H1 (cell line): ENCODE results near the gene CDK5R2. TPM values are rescaled to one million over a fixed set of nuclear protein-coding genes. Genes with fewer than 3 reads are reported as not detected.

Source experiments
- CTCF ChIA-PET: fragments of 300-600 bp; sonication (Branson Sonifier 250); formaldehyde crosslinking; loops from one replicate; lab custom pipeline; 2021; ENCODE audit not compliant: partially characterized antibody; lab: Charles Lee
- POLR2A ChIA-PET: fragments of 300-600 bp; sonication (Branson Sonifier 250); formaldehyde crosslinking; loops from one replicate; lab custom pipeline; 2021; ENCODE audit warnings: inconsistent platforms; ENCODE audit not compliant: partially characterized antibody; lab: Charles Lee
- DNase-seq, 2 experiments: peaks; one replicate each; pipeline versions ENCODE4 v3.0.0 to v3.0.0-alpha.2; 2010 to 2022; ENCODE audit warnings: low spot score in 2 of 2, low read depth in 1 of 2, mixed read lengths in 1 of 2
- FAIRE-seq: peaks from 2 replicates; lab custom pipeline; 2011; peaks lifted over from hg19 to GRCh38; lab: Jason Lieb, UNC
- H2AFZ ChIP-seq: 2 replicates; pipeline ENCODE4 v1.8.1; 2012; ENCODE audit warnings: low read length, inconsistent platforms
- H2AK5ac ChIP-seq: 2 replicates; pipeline ENCODE4 v1.6.1; 2013; ENCODE audit warnings: low read depth, low read length
- H2BK120ac ChIP-seq: replicated peaks from 2 replicates; pipeline ENCODE3; 2013; ENCODE audit warnings: low read depth, low read length, inconsistent platforms
- H2BK12ac ChIP-seq: 2 replicates; pipeline ENCODE4 v1.6.1; 2013; ENCODE audit warnings: low read depth, low read length
- H2BK15ac ChIP-seq: 2 replicates; pipeline ENCODE4 v1.6.1; 2013; ENCODE audit warnings: low read length
- H2BK20ac ChIP-seq: 2 replicates; pipeline ENCODE4 v1.6.1; 2013; ENCODE audit warnings: low read length
- H2BK5ac ChIP-seq: 2 replicates; pipeline ENCODE4 v1.6.1; 2013; ENCODE audit warnings: low read depth, low read length
- H3K14ac ChIP-seq: 2 replicates; pipeline ENCODE4 v1.6.1; 2013; ENCODE audit warnings: inconsistent platforms; ENCODE audit not compliant: insufficient read length
- H3K18ac ChIP-seq: 2 replicates; pipeline ENCODE4 v1.6.1; 2013; ENCODE audit warnings: low read length; ENCODE audit errors: extremely low read depth
- H3K23ac ChIP-seq: 2 replicates; pipeline ENCODE4 v1.6.1; 2013; ENCODE audit warnings: inconsistent platforms; ENCODE audit not compliant: insufficient read length
- H3K23me2 ChIP-seq: 2 replicates; pipeline ENCODE4 v1.6.1; 2013; ENCODE audit warnings: low read depth, low read length
- H3K27ac ChIP-seq: 2 replicates; pipeline ENCODE4 v1.6.1; 2011; ENCODE audit warnings: low read depth, low read length, inconsistent platforms
- H3K27me3 ChIP-seq, 4 experiments: replicated peaks in 1 of 4; 1 replicate in 1 of 4; 2 replicates in 3 of 4; pipeline versions ENCODE4 v1.6.1 to v1.8.1; 2011 to 2013; ENCODE audit warnings: low read length in 3 of 4, mild to moderate bottlenecking in 3 of 4, inconsistent platforms in 2 of 4, mixed read lengths in 2 of 4, moderate library complexity in 1 of 4; ENCODE audit not compliant: control insufficient read depth in 3 of 4, insufficient read depth in 3 of 4; ENCODE audit errors: extremely low read depth in 1 of 4
- H3K36me3 ChIP-seq, 4 experiments: 2 replicates each; pipeline versions ENCODE4 v1.6.1 to v1.8.1; 2011 to 2013; ENCODE audit warnings: mild to moderate bottlenecking in 4 of 4, low read length in 3 of 4, moderate library complexity in 2 of 4, control low read depth in 1 of 4, inconsistent platforms in 1 of 4; ENCODE audit not compliant: insufficient read depth in 4 of 4, control insufficient read depth in 2 of 4
- H3K4ac ChIP-seq: replicated peaks from 2 replicates; pipeline ENCODE3; 2013; ENCODE audit warnings: low read length, low read depth, mixed read lengths, inconsistent platforms; ENCODE audit not compliant: insufficient read length
- H3K4me1 ChIP-seq, 4 experiments: replicated peaks in 1 of 4; 1 replicate in 1 of 4; 2 replicates in 3 of 4; pipeline versions ENCODE4 v1.6.1 to v1.8.1; 2011 to 2013; ENCODE audit warnings: low read length in 3 of 4, inconsistent platforms in 2 of 4, mixed read lengths in 1 of 4; ENCODE audit not compliant: insufficient read depth in 4 of 4, control insufficient read depth in 3 of 4
- H3K4me2 ChIP-seq, 2 experiments: 2 replicates each; pipeline versions ENCODE4 v1.6.1 to v1.8.1; 2011 to 2013; ENCODE audit warnings: low read depth in 2 of 2, low read length in 2 of 2, control low read depth in 1 of 2, inconsistent platforms in 1 of 2, mild to moderate bottlenecking in 1 of 2; ENCODE audit not compliant: insufficient read depth in 1 of 2
- H3K4me3 ChIP-seq, 4 experiments: fragments of 200-600, 300-600 bp in 1 of 4; sonication (generic), shearing (Covaris generic), sonication (Bioruptor Twin) in 1 of 4; 2 replicates each; pipeline versions ENCODE4 v1.5.1 to v1.8.1; 2011 to 2016; ENCODE audit warnings: low read length in 4 of 4, low read depth in 3 of 4, control low read depth in 2 of 4, inconsistent platforms in 2 of 4, mild to moderate bottlenecking in 2 of 4, mixed read lengths in 1 of 4, moderate library complexity in 1 of 4; ENCODE audit not compliant: insufficient read depth in 2 of 4; ENCODE audit errors: extremely low read depth in 1 of 4
- H3K56ac ChIP-seq: replicated peaks from 2 replicates; pipeline ENCODE3; 2013; ENCODE audit warnings: low read depth, mild to moderate bottlenecking, mixed read lengths, low read length, inconsistent platforms; ENCODE audit not compliant: insufficient read length
- H3K79me1 ChIP-seq: 2 replicates; pipeline ENCODE4 v1.6.1; 2013; ENCODE audit warnings: low read depth, low read length, control low read depth
- H3K79me2 ChIP-seq, 2 experiments: 2 replicates each; pipeline versions ENCODE4 v1.6.1 to v1.8.1; 2012 to 2013; ENCODE audit warnings: low read length in 2 of 2, mild to moderate bottlenecking in 2 of 2, inconsistent platforms in 1 of 2; ENCODE audit not compliant: insufficient read depth in 2 of 2, control insufficient read depth in 1 of 2
- H3K9ac ChIP-seq, 4 experiments: replicated peaks in 1 of 4; 1 replicate in 1 of 4; 2 replicates in 3 of 4; pipeline versions ENCODE4 v1.6.1 to v1.8.1; 2011 to 2013; ENCODE audit warnings: low read depth in 3 of 4, low read length in 3 of 4, control low read depth in 2 of 4, mild to moderate bottlenecking in 2 of 4, moderate library complexity in 2 of 4, inconsistent platforms in 1 of 4; ENCODE audit errors: extremely low read depth in 1 of 4
- H3K9me3 ChIP-seq, 2 experiments: 2 replicates each; pipeline versions ENCODE4 v1.6.1 to v1.8.1; 2012 to 2013; ENCODE audit warnings: mild to moderate bottlenecking in 2 of 2, moderate library complexity in 2 of 2, control low read depth in 1 of 2, inconsistent platforms in 1 of 2, low read depth in 1 of 2, low read length in 1 of 2, mixed read lengths in 1 of 2; ENCODE audit not compliant: insufficient read depth in 2 of 2
- H4K20me1 ChIP-seq, 2 experiments: replicated peaks in 1 of 2; 2 replicates each; pipeline versions ENCODE3 to v1.8.1; 2011 to 2013; ENCODE audit warnings: inconsistent platforms in 2 of 2, low read length in 2 of 2, mild to moderate bottlenecking in 1 of 2; ENCODE audit not compliant: insufficient read depth in 2 of 2, control insufficient read depth in 1 of 2
- H4K5ac ChIP-seq: 2 replicates; pipeline ENCODE4 v1.6.1; 2013; ENCODE audit warnings: low read length, low read depth, mixed read lengths, inconsistent platforms; ENCODE audit not compliant: insufficient read length
- H4K8ac ChIP-seq: 2 replicates; pipeline ENCODE4 v1.8.0; 2013; ENCODE audit warnings: mild to moderate bottlenecking, moderate library complexity, low read length, inconsistent platforms; ENCODE audit not compliant: insufficient read depth; ENCODE audit errors: extremely low read depth
- H4K91ac ChIP-seq: replicated peaks from 2 replicates; pipeline ENCODE3; 2013; ENCODE audit warnings: low read length, mixed read lengths, inconsistent platforms; ENCODE audit not compliant: insufficient read length
- CREB1 ChIP-seq: IDR thresholded peaks from 2 replicates; pipeline ENCODE4 v1.6.1; 2012; ENCODE audit warnings: inconsistent platforms
- NANOG ChIP-seq: IDR thresholded peaks from 2 replicates; pipeline ENCODE4 v1.6.1; 2011; ENCODE audit warnings: low read length, low read depth, mild to moderate bottlenecking, inconsistent platforms; ENCODE audit not compliant: insufficient read depth, poor library complexity, severe bottlenecking
- WGBS, 2 experiments: shearing (Covaris generic) in 1 of 2; methylation state at CpG; one replicate each; pipeline versions ENCODE4 v1.1.6 to v1.1.7; 2013 to 2015; ENCODE audit warnings: low lambda C conversion rate in 2 of 2, mixed read lengths in 2 of 2, inconsistent platforms in 1 of 2, low coverage in 1 of 2, missing lambda C conversion rate in 1 of 2; ENCODE audit not compliant: insufficient replicate concordance in 2 of 2, insufficient coverage in 1 of 2, insufficient read length in 1 of 2; ENCODE audit errors: extremely low coverage in 1 of 2, missing lambda C conversion rate in 1 of 2; 5-methylcytosine and 5-hydroxymethylcytosine counted together
- polyA plus RNA-seq, 7 experiments: library from polyadenylated mRNA; depleted of rRNA in 3 of 7; stranded (reverse) in 5 of 7; unstranded in 2 of 7; fragments of >200 nt in 5 of 7; fragments of 200-250 nt in 2 of 7; gene quantifications; 1 replicate in 5 of 7; 2 replicates in 1 of 7; 4 replicates in 1 of 7; pipeline versions ENCODE4 v1.2.1 to v1.2.3, GENCODE V29; 2011 to 2013; ENCODE audit warnings: missing spikeins in 2 of 7, mixed read lengths in 2 of 7
- total RNA-seq: library from RNA; stranded (reverse); fragmentation: NEBNext Ultra II Directional; extraction: Animal tissue kit (Norgen Biotek cat#: 25700); gene quantifications from 2 replicates; pipeline ENCODE4 v1.2.1, GENCODE V29; 2021

CDK5R2 gene
- total and polyA plus RNA-seq, 2 of the 8 experiments (the other 6 are each of a cell fraction or from before 2014, with no cell fraction given) = 0.14 TPM; not detected in 1

DNA sequence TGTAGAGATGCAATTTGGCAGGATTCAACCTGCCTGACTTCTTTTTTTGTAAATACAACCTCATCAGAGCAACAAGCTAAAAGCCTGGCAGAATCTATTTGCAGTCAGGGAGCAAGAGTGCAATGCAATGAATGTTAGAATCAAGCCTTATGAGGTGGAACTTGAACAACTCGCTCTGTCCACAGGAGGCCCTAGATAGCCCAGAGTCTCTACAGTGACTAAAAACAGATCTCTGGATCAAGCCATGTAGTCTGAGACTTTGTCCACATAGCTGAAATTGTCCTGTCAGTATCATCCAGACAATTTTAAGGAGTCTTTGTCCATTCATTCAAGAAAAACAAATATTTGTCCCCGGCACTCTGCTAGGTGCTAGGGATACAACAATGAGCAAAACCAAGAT is 32.0 kb upstream of the CDK5R2 start:
- no peak overlapping the region for H3K4ac ChIP-seq
- H2BK120ac ChIP-seq = no peak overlapping the region
- H4K5ac ChIP-seq = no peak overlapping the region
- CTCF ChIA-PET = no interaction called here
- no peaks in the 10 kb centered on the region for H3K79me1 ChIP-seq
- no peak for DNase-seq
- no peaks in the 10 kb centered on the region for H3K36me3 ChIP-seq
- no peak for FAIRE-seq
- H3K27me3 ChIP-seq = no peaks in the 10 kb centered on the region
- WGBS, 2 experiments = 89% methylated on average over 2 of the region's 2 CpGs; no CpG with 5 or more reads in 1 of the 2 experiments
- no peaks in the 10 kb centered on the region for H3K4me1 ChIP-seq
- POLR2A ChIA-PET = interaction anchor here (1.1 to 1.6 kb wide), 3 partner anchors 9 to 18 kb away, joined by 3 to 6 read pairs (median 4); no protein-coding TSS in a partner anchor
- H3K4me2 ChIP-seq = no peak overlapping the region
- no peak overlapping the region for H2AFZ ChIP-seq
- no peaks in the 10 kb centered on the region for H4K20me1 ChIP-seq
- H3K14ac ChIP-seq = no peak overlapping the region
- no peak overlapping the region for H2BK5ac ChIP-seq
- no peak overlapping the region for H4K8ac ChIP-seq
- peaks cover 9 to 19% of the 10 kb centered on the region in 2 experiments; a peak in 2 of 4 replicates for H3K9me3 ChIP-seq
- no peak overlapping the region for H2BK20ac ChIP-seq
- no peaks in the 10 kb centered on the region for H3K79me2 ChIP-seq
- no peak overlapping the region for H2BK12ac ChIP-seq
- no peak overlapping the region for H2AK5ac ChIP-seq
- no peak overlapping the region for H3K18ac ChIP-seq
- no peak overlapping the region for H3K27ac ChIP-seq
- no peak overlapping the region for H3K9ac ChIP-seq
- no peak overlapping the region for H4K91ac ChIP-seq
- H3K23me2 ChIP-seq = no peaks in the 10 kb centered on the region
- H2BK15ac ChIP-seq = no peak overlapping the region
- no peak overlapping the region for H3K56ac ChIP-seq
- H3K23ac ChIP-seq = no peak overlapping the region
- H3K4me3 ChIP-seq = no peak overlapping the region
- TF ChIP-seq NANOG (no peak), CREB1 (no peak)
